Epithelial cell of proximal tubule (primary cell): ENCODE results near the gene AGTR1. TPM values are rescaled to one million over a fixed set of nuclear protein-coding genes. Genes with fewer than 3 reads are reported as not detected.

Source experiments
- DNase-seq: peaks from one replicate; pipeline ENCODE4 v3.0.0-alpha.2; 2011; ENCODE audit warnings: low read depth
- H3K4me3 ChIP-seq: 2 replicates; pipeline ENCODE4 v1.5.1; 2011; ENCODE audit warnings: low read depth, mild to moderate bottlenecking, low read length
- CTCF ChIP-seq: conservative IDR thresholded peaks from 2 replicates; pipeline ENCODE4 v1.5.1; 2012; ENCODE audit warnings: low read depth, mild to moderate bottlenecking, low read length
- total RNA-seq: library from RNA; depleted of rRNA; stranded (reverse); fragments of >200 nt; gene quantifications from 2 replicates; pipeline ENCODE4 v1.2.3, GENCODE V29; 2015

AGTR1 gene
- total RNA-seq, 1 donor from 2014 or later: 0.12 TPM

GRCh38 chr3:148729476-148730055 lies 31.9 kb downstream of the AGTR1 start:
- TF ChIP-seq CTCF: no peak
- H3K4me3 ChIP-seq: no peak overlapping the region
- DNase-seq: no peak

- TF ChIP-seq CTCF: no peak
- H3K4me3 ChIP-seq: no peak overlapping the region
- no peak for DNase-seq
Observed at GRCh38 chr3:148730676-148731075, 33.0 kb downstream of the AGTR1 start.

- H3K4me3 ChIP-seq: no peak overlapping the region
- TF ChIP-seq CTCF: no peak
- DNase-seq: peak; percentile 70
Observed at GRCh38 chr3:148735597-148735996, 37.9 kb downstream of the AGTR1 start.

- TF ChIP-seq CTCF: no peak
- DNase-seq: no peak
- H3K4me3 ChIP-seq: no peak overlapping the region
Observed at GRCh38 chr3:148736086-148736485, 38.4 kb downstream of the AGTR1 start.

GRCh38 chr3:148737104-148737530 lies 39.4 kb downstream of the AGTR1 start:
- H3K4me3 ChIP-seq: no peak overlapping the region
- DNase-seq: peak; percentile 85
- no peak for TF ChIP-seq CTCF

GRCh38 chr3:148739720-148740119 lies 42.0 kb downstream of the AGTR1 start:
- no peak for DNase-seq
- no peak for TF ChIP-seq CTCF
- no peak overlapping the region for H3K4me3 ChIP-seq

- H3K4me3 ChIP-seq: no peak overlapping the region
- no peak for DNase-seq
Observed at GRCh38 chr3:148740291-148740690, 42.6 kb downstream of the AGTR1 start.

More at GRCh38 chr3:148740291-148740690, 42.6 kb downstream of the AGTR1 start:
- TF ChIP-seq CTCF: no peak
